ENCODE measurements around the gene TMEM38A. TPM values are rescaled to one million over a fixed set of nuclear protein-coding genes. Genes with fewer than 3 reads are reported as not detected.

The TMEM38A gene
- total and polyA plus RNA-seq, 9 of the 15 experiments (the other 6 are each of a cell fraction or from before 2014, with no cell fraction given): 0.35 to 2.1 (median 1.2) TPM

DNA sequence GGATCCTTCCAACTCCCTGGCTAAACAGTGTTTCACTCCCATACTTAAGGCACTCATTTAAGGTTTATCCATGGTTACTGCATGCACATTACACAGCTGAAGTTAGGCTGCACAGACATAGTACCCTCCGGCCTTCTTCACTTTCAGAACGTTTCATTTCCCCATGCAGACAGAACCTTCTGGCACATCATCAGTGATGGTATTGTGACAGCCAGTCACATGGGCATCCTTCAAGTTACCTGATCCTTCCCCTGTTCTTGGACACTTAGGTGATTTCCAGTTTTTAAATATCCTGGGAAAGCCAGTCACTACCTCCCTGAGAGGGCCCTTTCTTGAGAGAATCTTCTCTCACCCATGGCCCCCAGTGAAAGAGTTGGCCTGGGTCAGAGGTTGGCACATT lies 10.1 kb upstream of the TMEM38A start:
- ChIA-PET CTCF (ENCODE audit: low intra/inter-chr PET ratio) (no interaction called here), POLR2A (interaction anchor here (0.7 to 4.1 kb wide), 3 partner anchors 10 to 108 kb away, joined by 3 to 31 read pairs (median 3); partner anchors contain the start of gene TMEM38A)
- in situ Hi-C loops (cut with MboI) (no loop called here), intact Hi-C loops (cut with micrococcal nuclease) (no loop called here)
- Histone ChIP-seq H3K4me1 (replicated peaks in 1 of 2; ENCODE audit: control insufficient read depth in 2 of 2, insufficient read depth in 2 of 2, low read length in 2 of 2) (no peaks in the 10 kb centered on the region), H3K27me3 (ENCODE audit: control insufficient read depth in 2 of 2, insufficient read depth in 2 of 2, low read length in 2 of 2) (no peaks in the 10 kb centered on the region), H3K9ac (ENCODE audit: insufficient read depth in 1 of 2, low read depth in 2 of 2, low read length in 2 of 2) (no peak overlapping the region), H3K27ac (ENCODE audit: extremely low read depth, low read depth, low read length) (no peak overlapping the region), H3K9me3 (replicated peaks; ENCODE audit: control insufficient read depth, insufficient read depth, low read depth, low read length) (no peaks in the 10 kb centered on the region), H3K9me1 (ENCODE audit: control insufficient read depth, insufficient read depth, low read length) (no peaks in the 10 kb centered on the region), H4K20me1 (replicated peaks; ENCODE audit: control insufficient read depth, insufficient read depth, low read length) (peaks cover 4% of the 10 kb centered on the region; the same call in 1 of the 2 replicates), H3K4me2 (ENCODE audit: insufficient read depth, low read length) (no peak overlapping the region), H3K79me2 (ENCODE audit: control insufficient read depth, insufficient read depth, low read length) (peaks cover 12% of the 10 kb centered on the region; the same call in 2 of the 3 replicates), H3K4me3 (no peak overlapping the region), H3K36me3 (ENCODE audit: control insufficient read depth, insufficient read depth, low read length) (peaks cover 90% of the 10 kb centered on the region), H2AFZ (ENCODE audit: low read depth, low read length) (no peak overlapping the region)
- FAIRE-seq (no peak), ATAC-seq (no peak), DNase-seq (ENCODE audit: extremely low read depth in 1 of 4, low spot score in 3 of 4) (no peak)
- TF ChIP-seq TBP (optimal IDR thresholded peaks at IDR 0.05; ENCODE audit: low read depth, low read length) (no peak), MIER1 (IDR thresholded peaks at IDR 0.05; ENCODE audit: low read depth) (no peak), HMG20B (CRISPR knock-in tag; IDR thresholded peaks at IDR 0.05) (no peak), DACH1 (IDR thresholded peaks at IDR 0.05; ENCODE audit: partially characterized antibody) (no peak), MBD2 (IDR thresholded peaks at IDR 0.05; ENCODE audit: borderline replicate concordance, low read depth) (no peak), NEUROD1 (IDR thresholded peaks at IDR 0.05; ENCODE audit: borderline replicate concordance, low read depth, low read length, partially characterized antibody) (no peak), ZNF586 (CRISPR knock-in tag; conservative IDR thresholded peaks at IDR 0.05) (no peak), ETS2 (tag; IDR thresholded peaks at IDR 0.05; ENCODE audit: borderline replicate concordance, poor library complexity, severe bottlenecking) (no peak), SMAD2 (IDR thresholded peaks at IDR 0.05; ENCODE audit: low read depth, low read length) (no peak), CCNT2 (IDR thresholded peaks at IDR 0.05; ENCODE audit: borderline replicate concordance, extremely low read depth, insufficient read length, low read depth, low read length) (no peak), KAT2B (IDR thresholded peaks at IDR 0.05; ENCODE audit: low read depth, low read length) (no peak)
- TF ChIP-seq, protein P1, sequence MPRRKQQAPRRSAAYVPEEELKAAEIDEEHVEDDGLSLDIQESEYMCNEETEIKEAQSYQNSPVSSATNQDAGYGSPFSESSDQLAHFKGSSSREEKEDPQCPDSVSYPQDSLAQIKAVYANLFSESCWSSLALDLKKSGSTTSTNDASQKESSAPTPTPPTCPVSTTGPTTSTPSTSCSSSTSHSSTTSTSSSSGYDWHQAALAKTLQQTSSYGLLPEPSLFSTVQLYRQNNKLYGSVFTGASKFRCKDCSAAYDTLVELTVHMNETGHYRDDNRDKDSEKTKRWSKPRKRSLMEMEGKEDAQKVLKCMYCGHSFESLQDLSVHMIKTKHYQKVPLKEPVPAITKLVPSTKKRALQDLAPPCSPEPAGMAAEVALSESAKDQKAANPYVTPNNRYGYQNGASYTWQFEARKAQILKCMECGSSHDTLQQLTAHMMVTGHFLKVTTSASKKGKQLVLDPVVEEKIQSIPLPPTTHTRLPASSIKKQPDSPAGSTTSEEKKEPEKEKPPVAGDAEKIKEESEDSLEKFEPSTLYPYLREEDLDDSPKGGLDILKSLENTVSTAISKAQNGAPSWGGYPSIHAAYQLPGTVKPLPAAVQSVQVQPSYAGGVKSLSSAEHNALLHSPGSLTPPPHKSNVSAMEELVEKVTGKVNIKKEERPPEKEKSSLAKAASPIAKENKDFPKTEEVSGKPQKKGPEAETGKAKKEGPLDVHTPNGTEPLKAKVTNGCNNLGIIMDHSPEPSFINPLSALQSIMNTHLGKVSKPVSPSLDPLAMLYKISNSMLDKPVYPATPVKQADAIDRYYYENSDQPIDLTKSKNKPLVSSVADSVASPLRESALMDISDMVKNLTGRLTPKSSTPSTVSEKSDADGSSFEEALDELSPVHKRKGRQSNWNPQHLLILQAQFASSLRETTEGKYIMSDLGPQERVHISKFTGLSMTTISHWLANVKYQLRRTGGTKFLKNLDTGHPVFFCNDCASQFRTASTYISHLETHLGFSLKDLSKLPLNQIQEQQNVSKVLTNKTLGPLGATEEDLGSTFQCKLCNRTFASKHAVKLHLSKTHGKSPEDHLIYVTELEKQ (CRISPR knock-in tag; IDR thresholded peaks at IDR 0.05): no peak
- TF ChIP-seq, protein P2, sequence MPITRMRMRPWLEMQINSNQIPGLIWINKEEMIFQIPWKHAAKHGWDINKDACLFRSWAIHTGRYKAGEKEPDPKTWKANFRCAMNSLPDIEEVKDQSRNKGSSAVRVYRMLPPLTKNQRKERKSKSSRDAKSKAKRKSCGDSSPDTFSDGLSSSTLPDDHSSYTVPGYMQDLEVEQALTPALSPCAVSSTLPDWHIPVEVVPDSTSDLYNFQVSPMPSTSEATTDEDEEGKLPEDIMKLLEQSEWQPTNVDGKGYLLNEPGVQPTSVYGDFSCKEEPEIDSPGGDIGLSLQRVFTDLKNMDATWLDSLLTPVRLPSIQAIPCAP (CRISPR knock-in tag; IDR thresholded peaks at IDR 0.05; ENCODE audit: borderline replicate concordance): no peak
- TF ChIP-seq, protein P3, sequence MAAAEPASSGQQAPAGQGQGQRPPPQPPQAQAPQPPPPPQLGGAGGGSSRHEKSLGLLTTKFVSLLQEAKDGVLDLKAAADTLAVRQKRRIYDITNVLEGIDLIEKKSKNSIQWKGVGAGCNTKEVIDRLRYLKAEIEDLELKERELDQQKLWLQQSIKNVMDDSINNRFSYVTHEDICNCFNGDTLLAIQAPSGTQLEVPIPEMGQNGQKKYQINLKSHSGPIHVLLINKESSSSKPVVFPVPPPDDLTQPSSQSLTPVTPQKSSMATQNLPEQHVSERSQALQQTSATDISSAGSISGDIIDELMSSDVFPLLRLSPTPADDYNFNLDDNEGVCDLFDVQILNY (CRISPR knock-in tag; IDR thresholded peaks at IDR 0.05): no peak
- TF ChIP-seq, protein P4, sequence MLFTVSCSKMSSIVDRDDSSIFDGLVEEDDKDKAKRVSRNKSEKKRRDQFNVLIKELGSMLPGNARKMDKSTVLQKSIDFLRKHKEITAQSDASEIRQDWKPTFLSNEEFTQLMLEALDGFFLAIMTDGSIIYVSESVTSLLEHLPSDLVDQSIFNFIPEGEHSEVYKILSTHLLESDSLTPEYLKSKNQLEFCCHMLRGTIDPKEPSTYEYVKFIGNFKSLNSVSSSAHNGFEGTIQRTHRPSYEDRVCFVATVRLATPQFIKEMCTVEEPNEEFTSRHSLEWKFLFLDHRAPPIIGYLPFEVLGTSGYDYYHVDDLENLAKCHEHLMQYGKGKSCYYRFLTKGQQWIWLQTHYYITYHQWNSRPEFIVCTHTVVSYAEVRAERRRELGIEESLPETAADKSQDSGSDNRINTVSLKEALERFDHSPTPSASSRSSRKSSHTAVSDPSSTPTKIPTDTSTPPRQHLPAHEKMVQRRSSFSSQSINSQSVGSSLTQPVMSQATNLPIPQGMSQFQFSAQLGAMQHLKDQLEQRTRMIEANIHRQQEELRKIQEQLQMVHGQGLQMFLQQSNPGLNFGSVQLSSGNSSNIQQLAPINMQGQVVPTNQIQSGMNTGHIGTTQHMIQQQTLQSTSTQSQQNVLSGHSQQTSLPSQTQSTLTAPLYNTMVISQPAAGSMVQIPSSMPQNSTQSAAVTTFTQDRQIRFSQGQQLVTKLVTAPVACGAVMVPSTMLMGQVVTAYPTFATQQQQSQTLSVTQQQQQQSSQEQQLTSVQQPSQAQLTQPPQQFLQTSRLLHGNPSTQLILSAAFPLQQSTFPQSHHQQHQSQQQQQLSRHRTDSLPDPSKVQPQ (CRISPR knock-in tag; IDR thresholded peaks at IDR 0.05; ENCODE audit: borderline replicate concordance): no peak
- 95% methylated on average over 2 of the region's 2 CpGs for WGBS (ENCODE audit: insufficient coverage, low coverage, missing lambda C conversion rate)
- no TSS peak for BruUV-seq (replicated peaks)
